Adipose tissue (tissue), 3 donors: ENCODE data around the gene PRND. TPM values are rescaled to one million over a fixed set of nuclear protein-coding genes. Genes with fewer than 3 reads are reported as not detected.
"Not testable (repeated sequence)": the region's sequence is repeated elsewhere in the genome, so short reads cannot be mapped to it uniquely, and the experiment has no call there.

Source experiments
- H3K27ac ChIP-seq: one replicate; pipeline ENCODE4 v1.5.1; 2013; ENCODE audit warnings: low read depth, low read length
- WGBS, 3 donors: extraction: QIAGEN DNeasy Blood & Tissue Kit; methylation state at CpG; one replicate each; pipeline ENCODE4 v1.1.7; 2013; 5-methylcytosine and 5-hydroxymethylcytosine counted together
- polyA plus RNA-seq, 3 donors: library from polyadenylated mRNA; stranded (reverse); fragments of 200-250 nt; gene quantifications; one replicate each; pipeline ENCODE4 v1.2.3, GENCODE V29; 2013
- donor health status: healthy with polysubstance abuse.
- donor health status: Bipolar disorder and iron deficiency.
- donor health status: healthy.

The PRND gene
- polyA plus RNA-seq, 3 donors: 0.01 TPM; not detected in 2

DNA sequence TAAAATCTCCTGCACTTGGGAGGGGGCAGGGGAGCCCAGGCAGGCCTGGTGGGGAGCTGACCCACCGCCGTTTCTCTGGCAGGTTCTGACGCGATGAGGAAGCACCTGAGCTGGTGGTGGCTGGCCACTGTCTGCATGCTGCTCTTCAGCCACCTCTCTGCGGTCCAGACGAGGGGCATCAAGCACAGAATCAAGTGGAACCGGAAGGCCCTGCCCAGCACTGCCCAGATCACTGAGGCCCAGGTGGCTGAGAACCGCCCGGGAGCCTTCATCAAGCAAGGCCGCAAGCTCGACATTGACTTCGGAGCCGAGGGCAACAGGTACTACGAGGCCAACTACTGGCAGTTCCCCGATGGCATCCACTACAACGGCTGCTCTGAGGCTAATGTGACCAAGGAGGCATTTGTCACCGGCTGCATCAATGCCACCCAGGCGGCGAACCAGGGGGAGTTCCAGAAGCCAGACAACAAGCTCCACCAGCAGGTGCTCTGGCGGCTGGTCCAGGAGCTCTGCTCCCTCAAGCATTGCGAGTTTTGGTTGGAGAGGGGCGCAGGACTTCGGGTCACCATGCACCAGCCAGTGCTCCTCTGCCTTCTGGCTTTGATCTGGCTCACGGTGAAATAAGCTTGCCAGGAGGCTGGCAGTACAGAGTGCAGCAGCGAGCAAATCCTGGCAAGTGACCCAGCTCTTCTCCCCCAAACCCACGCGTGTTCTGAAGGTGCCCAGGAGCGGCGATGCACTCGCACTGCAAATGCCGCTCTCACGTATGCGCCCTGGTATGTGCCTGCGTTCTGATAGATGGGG is 3.0 kb downstream of the PRND start:
- H3K27ac ChIP-seq: no peak overlapping the region
- WGBS, 3 donors: 83 to 87% (median 86%) methylated on average over 34 of the region's 34 CpGs

DNA sequence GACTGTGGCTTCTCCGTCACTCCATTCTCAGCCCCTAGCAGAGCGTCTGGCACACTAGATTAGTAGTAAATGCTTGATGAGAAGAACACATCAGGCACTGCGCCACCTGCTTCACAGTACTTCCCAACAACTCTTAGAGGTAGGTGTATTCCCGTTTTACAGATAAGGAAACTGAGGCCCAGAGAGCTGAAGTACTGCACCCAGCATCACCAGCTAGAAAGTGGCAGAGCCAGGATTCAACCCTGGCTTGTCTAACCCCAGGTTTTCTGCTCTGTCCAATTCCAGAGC is 3.5 kb downstream of the PRND start:
- WGBS, 3 donors: 75 to 95% (median 88%) methylated on average over 4 of the region's 4 CpGs
- no peak overlapping the region for H3K27ac ChIP-seq

DNA sequence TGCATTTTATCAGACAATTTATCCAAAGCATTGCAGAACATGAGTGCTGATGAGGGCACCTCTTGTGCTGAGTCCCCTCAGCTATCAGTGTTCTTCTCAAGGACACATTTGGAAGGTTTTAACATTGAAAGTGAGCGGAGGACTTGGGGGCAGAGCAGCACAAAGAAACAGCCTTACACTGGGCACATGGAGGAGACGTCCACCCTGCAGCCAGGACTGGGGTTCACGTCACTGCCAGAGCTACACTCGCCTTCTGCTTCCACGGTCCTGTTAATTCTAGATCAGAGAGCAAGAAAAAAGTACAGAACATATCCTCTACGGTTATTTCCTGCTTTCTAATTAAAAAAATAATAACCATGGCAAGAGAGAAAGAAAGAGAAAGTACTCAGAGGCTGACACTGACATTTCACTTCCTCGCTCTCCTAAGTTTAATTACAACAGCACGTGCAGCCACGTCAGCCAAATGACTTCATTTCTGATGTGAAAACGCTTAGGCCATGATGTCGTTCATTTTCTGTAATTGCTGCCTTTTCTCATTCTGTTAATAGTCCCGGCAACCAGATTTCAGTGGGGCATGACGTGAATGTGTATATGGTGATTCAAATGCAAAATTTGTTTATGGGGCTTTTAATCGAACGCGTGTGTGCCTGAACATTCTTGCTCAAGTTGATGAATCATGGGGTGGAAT is 5.1 kb downstream of the PRND start:
- no peak overlapping the region for H3K27ac ChIP-seq
- WGBS, 3 donors: 29 to 43% (median 33%) methylated on average over 16 of the region's 16 CpGs

DNA sequence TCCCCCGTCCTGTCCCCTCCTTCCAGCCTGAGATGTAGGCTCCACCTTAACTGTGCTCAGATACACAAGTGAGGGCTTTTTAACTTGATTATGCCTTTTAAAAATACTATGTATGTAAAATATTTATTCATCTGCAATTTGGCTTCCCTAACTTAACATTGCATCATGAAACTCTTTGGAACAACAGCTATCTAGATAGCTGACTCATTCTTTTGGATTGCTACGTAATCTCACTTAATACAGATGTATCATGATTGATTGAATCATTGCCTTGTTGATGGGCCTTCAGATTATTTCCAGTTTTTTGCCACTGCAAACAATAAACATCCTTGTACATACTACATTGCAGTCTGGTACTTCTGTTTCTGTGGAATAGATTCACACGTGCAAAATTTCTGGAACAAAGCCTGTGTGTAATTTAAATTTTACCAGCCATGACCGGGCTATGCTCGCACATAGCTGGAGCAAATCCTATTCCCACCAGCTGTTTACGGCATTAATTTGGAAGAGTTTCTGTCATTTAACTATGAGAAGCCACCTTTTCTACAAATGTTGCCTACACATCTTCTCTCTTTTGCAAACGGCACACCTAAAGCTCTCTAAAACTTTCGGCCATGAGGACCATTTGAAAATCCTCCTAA is 6.5 kb downstream of the PRND start:
- 76 to 80% (median 76%) methylated on average over 8 of the region's 8 CpGs for WGBS, 3 donors
- H3K27ac ChIP-seq: no peak overlapping the region

DNA sequence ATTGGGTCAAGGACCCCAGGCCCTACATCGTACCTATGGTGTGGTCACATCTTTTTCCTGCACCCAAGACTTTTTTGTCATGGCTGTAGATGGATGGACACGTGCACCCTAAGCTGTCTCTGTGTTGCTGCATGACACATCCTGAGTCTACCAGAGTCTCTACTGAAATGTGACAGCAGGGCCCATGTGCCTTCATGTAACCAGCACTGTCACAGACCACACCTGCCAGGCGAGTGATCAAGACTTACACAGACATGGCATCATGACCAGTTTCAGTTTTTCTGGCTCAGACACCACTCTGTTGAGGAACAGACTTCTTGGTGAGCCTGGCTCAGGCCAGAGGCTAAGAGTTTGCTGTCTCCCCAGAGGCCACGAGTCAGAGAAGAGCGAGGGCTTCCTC is 7.6 kb downstream of the PRND start:
- no peak overlapping the region for H3K27ac ChIP-seq
- 69 to 81% (median 72%) methylated on average over 5 of the region's 5 CpGs for WGBS, 3 donors

DNA sequence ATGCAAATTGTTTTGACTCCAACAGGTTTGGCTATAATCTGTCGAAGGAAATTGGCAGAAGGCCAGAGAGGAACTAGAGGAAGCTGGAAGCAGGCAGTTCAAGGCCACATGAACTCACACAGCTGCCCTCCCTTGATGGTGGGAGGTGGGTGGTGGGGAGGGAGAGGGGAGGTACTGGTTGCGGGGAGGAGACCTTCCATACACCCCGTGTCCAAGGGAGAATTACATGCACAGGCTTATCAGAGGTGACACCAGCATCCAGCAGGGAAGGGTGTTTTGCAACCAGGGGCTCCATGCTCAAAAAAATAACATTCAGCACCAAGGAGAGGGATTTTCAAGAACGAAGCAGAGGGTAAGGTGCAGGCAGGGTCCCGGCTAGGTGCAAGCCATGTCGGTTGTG is 9.1 kb downstream of the PRND start:
- no peak overlapping the region for H3K27ac ChIP-seq
- WGBS, 3 donors: 8 to 10% (median 9%) methylated on average over 6 of the region's 6 CpGs

DNA sequence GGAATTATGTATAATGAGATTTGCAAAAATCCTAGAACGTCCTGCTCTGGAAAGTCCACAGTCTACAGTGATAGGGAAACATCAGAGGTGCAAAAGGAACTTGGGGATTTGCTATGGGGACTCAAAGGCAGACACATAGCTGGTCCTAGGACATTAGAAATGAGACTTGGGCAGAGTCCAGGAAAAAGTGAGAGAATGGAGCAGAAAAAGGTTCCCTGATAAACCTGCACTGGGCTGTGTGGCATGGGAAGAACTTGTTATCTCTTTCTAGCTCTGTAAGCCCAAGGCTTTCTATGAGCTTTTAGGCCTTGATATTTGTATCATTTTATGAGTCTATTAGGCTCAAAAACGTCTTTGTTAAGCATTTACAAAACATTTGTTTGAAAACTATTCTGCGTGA is 15.2 kb downstream of the PRND start:
- 59 to 77% (median 75%) methylated on average over 3 of the region's 3 CpGs for WGBS, 3 donors
- H3K27ac ChIP-seq: no peak overlapping the region

DNA sequence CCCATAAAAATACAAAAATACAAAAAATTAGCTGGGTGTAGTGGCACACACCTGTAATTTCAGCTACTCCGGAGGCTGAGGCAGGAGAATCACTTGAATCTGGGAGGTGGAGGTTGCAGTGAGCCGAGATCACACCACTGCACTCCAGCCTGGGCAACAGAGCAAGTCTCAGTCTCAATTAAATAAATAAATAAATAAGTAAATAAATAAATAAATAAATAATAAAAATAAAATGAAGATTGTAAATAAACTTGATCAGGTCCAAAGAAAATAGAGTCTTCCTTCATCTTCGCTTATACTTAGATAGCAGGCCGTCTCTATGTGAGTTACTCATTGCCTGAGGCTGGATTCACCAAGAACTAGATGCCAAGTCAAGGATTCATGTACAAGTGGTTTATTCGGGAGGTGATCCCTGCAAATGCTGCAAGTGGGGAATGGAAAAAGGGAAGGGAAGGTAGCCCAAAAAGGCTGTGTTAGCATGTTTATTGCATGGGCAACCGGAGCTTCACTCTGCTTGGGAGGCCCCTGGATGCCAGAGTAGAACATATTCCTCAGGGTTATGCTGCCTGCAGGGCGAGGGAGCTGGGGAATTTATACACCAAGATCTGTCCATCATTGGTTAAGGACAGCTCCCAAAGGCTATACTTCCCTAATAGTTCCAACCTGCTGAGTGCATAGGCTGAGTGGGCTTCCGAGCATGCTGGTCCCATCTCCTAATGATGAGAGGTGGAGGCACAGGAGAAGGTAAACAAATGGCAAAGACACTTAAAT is 16.3 kb downstream of the PRND start:
- WGBS, 3 donors: 90 to 93% (median 93%) methylated on average over 8 of the region's 8 CpGs
- H3K27ac ChIP-seq: no peak overlapping the region

DNA sequence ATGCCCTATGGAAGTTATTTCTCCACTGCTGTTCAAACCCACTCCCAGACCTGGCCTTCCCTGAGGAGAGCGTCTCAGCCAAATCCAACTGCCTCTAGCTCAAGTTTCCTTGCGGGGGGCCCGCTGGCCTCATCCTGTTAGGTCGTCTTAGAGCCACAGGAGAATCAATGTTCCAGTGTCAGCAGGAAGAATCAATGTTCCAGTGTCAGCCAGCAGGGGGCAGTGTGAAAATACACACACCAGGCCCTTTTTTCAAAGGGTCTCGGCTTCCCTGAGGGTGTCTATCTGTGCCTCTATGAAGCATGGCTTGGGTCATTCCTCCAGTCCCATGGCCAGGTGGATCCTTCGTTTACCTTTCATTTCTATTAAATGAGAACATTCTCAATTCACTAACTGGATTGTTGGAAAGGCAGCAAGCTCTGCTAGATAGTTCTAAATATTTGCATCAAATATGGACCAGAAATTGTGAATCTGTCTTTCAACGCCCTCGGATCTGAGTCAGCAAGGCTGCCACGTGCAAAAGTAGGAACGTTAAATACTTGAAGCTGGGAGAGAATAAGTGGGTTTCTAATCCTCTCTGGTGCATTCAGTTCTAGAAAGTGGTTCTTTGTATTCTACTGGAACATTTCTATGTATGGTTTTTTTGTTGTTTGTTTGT is 19.2 kb downstream of the PRND start:
- 29 to 40% (median 31%) methylated on average over 10 of the region's 10 CpGs for WGBS, 3 donors
- H3K27ac ChIP-seq: no peak overlapping the region

DNA sequence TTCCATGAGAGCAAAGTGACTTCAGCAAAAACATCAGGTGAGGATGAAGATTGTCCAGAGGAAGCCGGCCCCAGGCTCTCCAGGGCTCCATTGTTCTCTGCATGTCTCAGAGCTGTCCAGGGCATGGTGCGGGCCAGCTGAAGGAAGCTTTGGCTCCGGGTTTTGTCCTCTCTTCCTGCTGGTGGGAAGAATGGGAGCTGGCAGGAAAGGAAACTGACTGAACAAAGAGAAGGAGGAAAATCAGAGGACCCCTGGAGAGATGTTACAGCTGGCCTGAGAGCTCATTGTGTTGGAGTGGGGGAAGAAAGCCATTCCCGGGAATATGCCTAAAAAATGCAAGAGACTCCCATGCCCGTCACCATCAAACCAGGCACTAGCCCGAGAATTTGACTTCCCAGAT is 27.1 kb downstream of the PRND start:
- WGBS, 3 donors: 43 to 71% (median 49%) methylated on average over 6 of the region's 6 CpGs
- no peak overlapping the region for H3K27ac ChIP-seq

DNA sequence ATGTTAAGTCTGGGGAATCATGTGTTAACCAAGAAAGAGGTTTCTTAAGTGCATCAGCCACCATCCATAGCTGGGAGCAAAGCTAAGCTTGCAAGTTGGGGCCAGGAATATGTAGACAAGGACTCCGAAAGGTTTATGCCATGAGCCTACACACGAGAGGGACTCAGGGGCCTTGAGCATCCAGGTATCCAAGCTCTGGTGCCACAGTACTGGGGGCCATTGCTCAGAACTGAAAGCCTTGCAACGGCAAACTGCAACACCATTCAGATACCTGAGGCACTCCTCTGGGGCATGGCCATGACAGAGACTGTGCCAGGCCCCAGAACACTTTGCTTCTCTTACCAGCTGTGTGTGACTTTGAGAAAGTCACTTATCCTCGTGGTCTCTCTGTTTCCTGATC is 27.6 kb downstream of the PRND start:
- no peak overlapping the region for H3K27ac ChIP-seq
- 73 to 81% (median 80%) methylated on average over 4 of the region's 4 CpGs for WGBS, 3 donors

DNA sequence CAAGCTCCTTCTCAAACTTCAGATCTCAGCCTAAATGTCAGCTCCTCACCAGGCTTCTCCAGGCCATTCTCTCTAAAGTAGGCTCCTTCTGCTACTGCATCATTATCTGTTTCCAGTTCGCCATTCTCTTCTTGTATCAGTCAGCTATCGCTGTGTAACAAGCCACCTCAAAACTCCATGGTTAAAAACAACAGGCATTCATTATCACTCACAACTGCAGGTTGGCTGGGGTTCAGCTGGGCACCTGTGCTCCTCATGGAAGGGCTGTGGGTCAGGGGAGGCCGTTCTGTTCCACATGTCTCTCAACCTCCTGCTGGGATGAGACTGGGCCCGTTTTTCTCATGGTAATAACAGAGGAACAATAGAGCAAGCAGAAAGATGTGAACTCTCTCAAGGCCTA is 28.7 kb downstream of the PRND start:
- 57 to 66% (median 60%) methylated on average over 4 of the region's 4 CpGs for WGBS, 3 donors
- H3K27ac ChIP-seq: no peak overlapping the region

DNA sequence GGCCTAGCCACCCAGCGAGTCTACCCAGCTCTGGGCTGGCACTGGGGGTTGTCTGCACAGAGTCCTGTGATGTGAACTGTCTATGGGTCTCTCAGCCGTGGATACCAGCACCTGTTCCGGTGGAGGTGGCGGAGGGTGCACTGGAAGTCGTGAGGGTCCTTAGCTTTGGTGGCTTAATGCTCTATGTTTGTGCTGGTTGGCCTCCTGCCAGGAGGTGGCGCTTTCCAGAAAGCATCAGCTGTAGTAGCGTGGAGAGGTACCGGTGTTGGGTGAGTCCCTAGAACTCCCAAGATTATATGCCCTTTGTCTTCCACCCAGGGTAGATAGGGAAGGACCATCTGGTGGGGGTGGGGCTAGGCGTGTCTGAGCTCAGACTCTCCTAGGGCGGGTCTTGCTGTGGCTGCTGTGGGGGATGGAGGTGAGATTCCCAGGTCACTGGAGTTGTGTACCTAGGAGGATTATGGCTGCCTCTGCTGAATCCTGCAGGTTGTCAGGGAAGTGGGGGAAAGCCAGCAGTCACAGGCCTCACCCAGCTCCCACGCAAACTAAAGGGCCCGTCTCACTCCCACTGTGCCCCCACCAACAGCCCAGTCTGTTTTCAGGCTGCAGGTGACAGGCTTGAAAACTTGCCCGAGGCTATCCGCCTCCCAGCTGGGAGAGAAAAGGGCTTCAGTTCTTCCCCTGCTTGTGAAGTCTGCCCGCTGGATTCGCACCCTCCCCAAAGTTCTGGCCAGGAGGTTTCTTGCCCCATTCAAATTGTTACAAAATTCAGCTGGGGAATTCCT is 37.6 kb downstream of the PRND start:
- not testable (repeated sequence) for H3K27ac ChIP-seq
- WGBS, 3 donors: 55 to 75% (median 72%) methylated on average over 16 of the region's 16 CpGs

DNA sequence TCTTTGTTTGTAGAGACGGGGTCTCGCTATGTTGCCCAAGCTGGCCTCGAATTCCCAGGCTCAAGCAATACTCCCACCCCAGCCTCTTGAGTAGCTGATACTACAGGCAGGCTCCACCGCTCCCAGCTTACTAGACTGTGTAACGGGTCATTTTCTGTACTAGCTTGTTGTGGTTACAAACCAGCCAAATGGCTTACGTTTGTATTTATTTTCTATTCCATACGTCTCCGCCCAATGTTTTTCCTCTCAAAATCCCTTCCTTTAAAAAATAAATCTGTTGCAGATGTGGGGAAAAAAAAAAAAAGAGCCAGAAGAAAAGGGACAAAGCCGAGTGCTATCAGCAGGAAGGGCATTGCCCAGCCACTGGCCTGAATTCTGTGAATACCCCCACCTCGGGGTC is 41.6 kb downstream of the PRND start:
- 78 to 87% (median 81%) methylated on average over 10 of the region's 10 CpGs for WGBS, 3 donors
- no peak overlapping the region for H3K27ac ChIP-seq

DNA sequence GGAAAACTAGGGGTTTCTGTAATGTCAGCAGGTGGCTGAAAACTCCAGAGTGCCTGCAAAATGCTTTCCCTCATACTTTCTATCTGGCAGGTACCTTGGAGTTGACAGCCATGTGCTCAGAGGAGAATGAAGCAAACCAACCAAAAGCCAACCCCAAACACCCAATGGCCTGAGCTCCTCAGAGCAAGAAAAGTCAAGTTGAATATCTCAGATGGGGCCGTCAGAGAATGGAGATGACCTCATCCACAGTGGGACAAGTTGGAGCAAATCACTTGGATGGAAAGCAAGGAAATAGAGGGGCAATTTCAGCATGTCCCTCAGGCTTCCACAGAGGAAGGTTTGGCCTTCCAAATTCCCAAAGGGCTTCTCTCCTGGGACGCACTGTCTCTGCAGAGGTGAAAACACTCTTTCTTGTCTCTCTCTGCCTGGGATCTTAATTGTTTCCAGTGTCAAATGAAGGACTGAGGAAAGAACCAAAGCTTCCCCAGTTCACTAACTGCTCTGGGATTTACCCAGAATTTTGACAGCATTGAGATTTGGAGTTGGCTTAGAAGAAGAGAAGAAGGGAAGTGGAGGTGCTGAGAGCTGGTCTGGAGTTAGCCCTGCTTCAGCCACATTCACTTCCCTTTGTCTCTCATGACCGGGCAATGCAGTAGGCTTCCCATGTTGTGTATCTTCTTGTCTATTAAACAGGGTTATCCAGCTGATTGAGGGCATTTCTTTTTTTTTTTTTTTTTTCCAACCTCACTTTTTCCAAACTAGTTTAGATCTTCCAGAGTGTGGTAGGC is 42.2 kb downstream of the PRND start:
- no peak overlapping the region for H3K27ac ChIP-seq
- WGBS, 3 donors: 63 to 72% (median 71%) methylated on average over 3 of the region's 3 CpGs

DNA sequence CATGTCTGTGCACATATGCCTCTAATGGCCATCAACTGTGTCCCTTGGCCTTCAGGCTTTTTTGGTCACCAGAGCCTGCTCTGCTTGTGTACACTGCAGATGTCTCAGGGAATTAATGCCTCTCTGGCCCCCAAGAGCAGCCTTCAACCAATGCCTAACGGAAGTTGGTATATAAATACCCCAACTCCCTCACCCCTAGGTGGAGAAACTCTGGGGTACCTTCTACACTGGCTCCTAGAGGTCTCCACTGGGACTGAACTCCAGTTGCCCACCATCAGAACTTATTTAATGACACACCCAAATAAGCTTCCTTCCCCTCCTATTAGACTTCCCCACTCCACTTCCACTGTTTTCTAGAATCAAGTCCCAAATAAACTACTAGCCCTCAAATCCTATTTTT is 43.1 kb downstream of the PRND start:
- 0 to 98% (median 23%) methylated on average over 1 of the region's 1 CpG for WGBS, 3 donors
- H3K27ac ChIP-seq: no peak overlapping the region

DNA sequence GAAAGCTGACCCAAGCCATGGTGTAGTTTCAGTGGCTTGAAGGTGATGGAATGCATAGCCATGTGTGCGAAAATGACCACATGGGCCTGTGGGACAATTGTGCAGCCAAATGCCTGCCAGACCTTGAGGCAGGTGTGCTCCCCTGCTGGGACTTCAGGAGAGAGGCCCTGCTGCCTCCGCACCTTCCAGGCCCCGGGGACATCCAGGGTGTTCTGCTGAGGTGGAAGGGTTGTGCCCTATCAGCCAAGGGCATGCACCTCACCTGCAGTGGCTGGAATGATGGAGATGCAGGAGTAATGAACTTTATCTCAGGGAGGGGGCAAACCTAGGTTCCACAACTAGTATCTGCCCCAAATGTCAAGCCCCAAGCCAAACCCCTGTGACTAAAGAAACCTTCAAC is 44.0 kb downstream of the PRND start:
- WGBS, 3 donors: 94 to 99% (median 96%) methylated on average over 3 of the region's 3 CpGs
- no peak overlapping the region for H3K27ac ChIP-seq
